G401 (cell line): ENCODE data around the gene PPIP5K1. TPM values are rescaled to one million over a fixed set of nuclear protein-coding genes. Genes with fewer than 3 reads are reported as not detected.
A peak's percentile ranks its signal among the peaks of the same experiment; 100 is the strongest.

Experiments
- DNase-seq: peaks from one replicate; pipeline ENCODE4 v3.0.0-alpha.2; 2015; ENCODE audit warnings: low spot score
- in situ Hi-C: cut with HindIII; loops from 2 replicates; pipeline ENCODE4 v1.10.0; 2016; ENCODE audit warnings: low sequenced_read_pairs, mixed read lengths
- total RNA-seq: library from RNA; depleted of rRNA; stranded (reverse); fragments of >200 nt; shearing (Covaris generic); gene quantifications from 2 replicates; pipeline ENCODE4 v1.2.3, GENCODE V29; 2014; rRNA removed

PPIP5K1 gene
- total RNA-seq, 1 experiment from 2014 or later: 50.3 TPM

DNA sequence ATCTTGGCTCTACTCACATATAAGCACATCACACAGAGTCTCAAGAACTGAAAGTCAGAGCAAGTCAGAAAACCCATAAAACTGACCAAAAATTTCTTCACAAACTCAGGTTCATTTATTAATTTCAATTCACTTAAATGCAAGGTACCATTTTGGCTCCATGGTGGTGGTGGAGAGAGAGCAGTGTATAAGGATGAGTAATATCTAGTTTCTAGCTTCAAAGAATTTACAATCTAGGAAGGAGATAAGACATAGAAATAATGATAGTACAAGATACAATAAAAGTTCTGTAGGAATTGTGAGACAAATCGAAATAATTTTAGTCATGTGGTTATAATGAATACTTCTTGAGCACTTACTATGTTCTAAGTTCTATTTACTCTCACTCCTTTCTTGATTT is 90.4 kb downstream of the PPIP5K1 start:
- in situ Hi-C loops: no loop called here
- DNase-seq: no peak

DNA sequence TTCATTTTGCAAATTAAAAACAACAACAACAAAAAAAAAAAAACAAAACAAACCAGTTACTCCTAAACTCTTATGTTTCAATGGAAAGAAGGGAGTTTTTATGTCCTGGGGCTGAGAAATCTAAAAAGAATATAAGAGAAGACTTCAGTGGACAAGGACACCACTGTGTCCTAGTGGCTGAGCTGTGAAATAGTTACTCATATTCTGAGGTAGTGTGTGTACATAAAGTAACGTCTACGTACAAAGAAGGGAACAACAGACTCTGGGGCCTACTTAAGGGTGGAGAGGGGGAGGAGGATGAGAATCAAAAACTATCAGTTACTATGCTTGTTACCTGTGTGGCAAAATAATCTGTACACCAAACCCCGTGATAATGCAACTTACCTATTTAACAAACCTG is 91.0 kb downstream of the PPIP5K1 start:
- no peak for DNase-seq
- in situ Hi-C loops: no loop called here

GRCh38 chr15:43493703-43494472 is 96.1 kb downstream of the PPIP5K1 start:
- in situ Hi-C loops: no loop called here
- DNase-seq: no peak

DNA sequence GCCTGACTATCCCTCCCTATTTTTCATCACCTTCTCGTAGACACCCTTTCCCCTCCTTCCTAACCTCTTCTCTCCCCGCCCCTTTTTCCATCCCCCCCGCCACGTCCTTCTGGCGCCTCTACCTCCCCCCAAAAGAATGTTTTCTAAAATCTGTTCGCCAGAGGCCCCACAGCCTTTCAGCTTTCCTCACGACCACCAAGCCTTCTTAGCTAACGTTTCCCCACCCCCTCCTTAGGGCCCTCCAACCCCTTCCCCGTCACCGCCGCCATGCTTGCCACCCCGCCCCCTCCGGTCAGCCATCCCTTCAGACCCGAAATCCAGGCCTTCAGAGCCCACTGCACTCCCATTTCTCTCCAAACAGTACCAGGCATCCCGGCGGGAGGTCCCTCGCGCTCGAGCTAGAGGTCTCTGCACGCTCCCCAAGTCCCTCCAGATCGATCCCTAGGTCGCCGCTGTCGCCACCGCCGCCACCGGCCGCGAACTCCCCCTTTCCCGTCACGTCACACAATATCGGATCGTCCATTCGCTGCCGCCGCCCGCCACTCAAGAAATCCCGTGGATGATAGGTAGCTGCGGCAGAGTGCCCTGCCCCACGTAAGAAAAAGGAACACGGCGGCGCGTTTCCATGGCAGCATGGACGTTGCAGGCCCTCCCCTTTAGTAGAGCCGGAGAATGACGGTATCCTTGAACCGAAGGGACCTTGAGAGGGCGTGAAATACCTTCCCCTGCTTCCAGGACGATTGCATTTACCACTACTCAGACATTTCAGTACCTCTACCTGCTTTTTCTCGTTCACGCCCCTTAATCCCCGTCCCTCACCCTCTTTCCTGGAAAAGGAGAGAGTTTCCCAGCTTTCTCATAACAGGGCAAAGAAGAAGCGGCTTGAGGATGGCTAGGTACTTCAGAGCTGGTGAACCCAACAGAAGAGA is 97.1 kb downstream of the PPIP5K1 start, which contains the start of gene TP53BP1:
Gene TP53BP1, minus strand, starts transcription at position 484 of the 929 bp plus-strand sequence. Its CDS starts 113 bp downstream, at position 371.
- DNase-seq: peak; percentile 98
- in situ Hi-C loops: no loop called here

DNA sequence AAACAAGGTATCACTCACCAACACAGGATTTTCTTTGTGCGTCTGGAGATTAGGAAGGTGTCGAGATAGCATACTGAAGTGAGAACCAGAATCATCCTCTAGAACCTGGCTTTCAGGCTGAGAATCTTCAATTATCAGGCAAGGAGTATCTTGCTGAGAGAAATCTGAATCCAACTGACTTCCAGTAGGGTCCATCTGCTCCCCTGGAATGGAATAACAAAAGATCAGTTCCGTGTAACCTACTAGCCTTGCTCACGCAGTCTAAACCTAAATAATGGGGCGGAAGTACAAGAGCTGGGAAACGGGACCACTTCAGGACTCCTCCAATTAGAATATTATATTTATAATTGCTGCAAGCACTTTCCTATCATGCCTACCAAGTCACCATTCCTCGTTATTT is 97.7 kb downstream of the PPIP5K1 start:
- in situ Hi-C loops: no loop called here
- DNase-seq: peak; percentile 63

DNA sequence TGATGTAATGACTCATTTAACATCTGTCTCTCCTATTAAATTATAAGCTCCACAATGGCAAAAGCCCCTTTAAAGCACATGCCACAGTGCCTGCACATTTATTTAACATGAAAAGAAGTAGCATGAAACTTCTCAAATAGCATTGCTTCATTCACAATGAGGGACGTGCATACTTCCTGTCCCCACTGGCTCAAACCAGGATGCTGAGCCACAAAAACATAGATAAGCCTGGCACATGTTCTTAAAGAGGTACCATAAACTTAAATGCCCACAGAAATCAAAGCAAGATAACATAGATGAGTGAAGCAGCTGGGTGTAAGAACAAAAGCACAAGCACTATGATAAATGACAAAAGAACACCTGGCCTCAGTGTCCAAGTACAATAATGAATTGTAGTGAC is 100.8 kb downstream of the PPIP5K1 start:
- DNase-seq: peak; percentile 23
- in situ Hi-C loops: no loop called here

DNA sequence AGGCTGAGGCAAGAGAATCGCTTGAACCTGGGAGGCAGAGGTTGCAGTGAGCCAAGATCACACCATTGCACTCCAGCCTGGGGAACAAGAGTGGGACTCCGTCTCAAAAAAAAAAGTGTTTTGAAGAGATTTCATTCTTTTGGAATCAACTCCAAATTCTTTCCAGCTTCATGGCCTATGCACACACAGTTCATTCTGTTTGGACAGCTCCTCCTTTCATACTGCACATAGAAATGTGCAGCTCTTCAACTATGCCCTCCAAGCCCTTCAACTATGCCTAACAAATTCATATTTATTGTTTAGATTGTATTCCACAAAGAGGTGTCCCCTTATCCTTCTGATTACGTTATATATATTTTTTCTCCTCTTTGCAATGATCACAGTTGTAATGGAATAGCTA is 101.2 kb downstream of the PPIP5K1 start:
- no peak for DNase-seq
- in situ Hi-C loops: no loop called here

- in situ Hi-C loops: no loop called here
- DNase-seq: no peak
Measured at GRCh38 chr15:43487271-43487895, 102.6 kb downstream of the PPIP5K1 start.

DNA sequence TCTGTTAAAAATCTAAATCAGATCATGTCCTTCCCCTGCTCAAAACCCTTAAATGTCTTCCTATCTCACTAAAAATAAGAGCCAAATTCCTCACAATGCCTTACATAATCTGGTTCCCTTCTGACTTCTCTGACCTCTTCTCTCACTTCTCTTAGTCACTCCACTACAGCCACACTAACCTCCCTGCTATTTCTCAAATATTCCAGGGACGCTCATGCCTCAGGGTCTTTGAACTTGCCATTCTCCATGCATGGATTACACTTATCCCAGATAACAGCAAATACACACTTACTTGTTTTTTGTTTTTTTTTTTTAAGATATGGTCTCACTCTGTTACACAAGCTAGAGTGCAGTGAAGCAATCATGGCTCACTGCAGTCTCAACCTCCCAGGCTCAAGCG is 105.6 kb downstream of the PPIP5K1 start:
- in situ Hi-C loops: no loop called here

More for the DNA sequence above, 105.6 kb downstream of the PPIP5K1 start:
- DNase-seq: no peak

Other genes starting within 250 kb of the PPIP5K1 start
- 19.0 and 35.6 TPM in 2 replicates for gene ZSCAN29, start 219.2 kb downstream of the PPIP5K1 start, total RNA-seq
- gene TUBGCP4, start 219.1 kb downstream of the PPIP5K1 start, total RNA-seq: 19.2 and 24.0 TPM in 2 replicates
- gene TP53BP1, start 97.1 kb downstream of the PPIP5K1 start, total RNA-seq: 79.1 and 84.7 TPM in 2 replicates
- 10.0 and 16.4 TPM in 2 replicates for gene MAP1A, start 72.6 kb downstream of the PPIP5K1 start, total RNA-seq
- 12.7 and 30.9 TPM in 2 replicates for gene CKMT1B, start 3.8 kb upstream of the PPIP5K1 start, total RNA-seq
- not detected in 2 replicates for gene STRC, start 28.6 kb upstream of the PPIP5K1 start, total RNA-seq
- 0.43 TPM in 1 of 2 replicates, not detected in the other for gene CATSPER2, start 58.6 kb upstream of the PPIP5K1 start, total RNA-seq
- gene CKMT1A, start 103.7 kb upstream of the PPIP5K1 start, total RNA-seq: 3.8 and 14.2 TPM in 2 replicates
- 234 and 317 TPM in 2 replicates for gene PDIA3, start 156.2 kb upstream of the PPIP5K1 start, total RNA-seq
- gene ELL3, start 186.8 kb upstream of the PPIP5K1 start, total RNA-seq: 44.6 and 51.2 TPM in 2 replicates
- gene SERF2, start 202.1 kb upstream of the PPIP5K1 start, total RNA-seq: 1,258 and 1,589 TPM in 2 replicates
- not detected in 2 replicates for gene SERINC4, start 210.0 kb upstream of the PPIP5K1 start, total RNA-seq
- gene HYPK, start 210.4 kb upstream of the PPIP5K1 start, total RNA-seq: 2.2 and 2.6 TPM in 2 replicates
- gene MFAP1, start 234.5 kb upstream of the PPIP5K1 start, total RNA-seq: 11.9 and 12.3 TPM in 2 replicates
- 36.1 and 69.1 TPM in 2 replicates for gene WDR76, start 236.8 kb upstream of the PPIP5K1 start, total RNA-seq